ENCODE data around the gene LMLN. TPM values are rescaled to one million over a fixed set of nuclear protein-coding genes. Genes with fewer than 3 reads are reported as not detected.
"Not testable (repeated sequence)": the region's sequence is repeated elsewhere in the genome, so short reads cannot be mapped to it uniquely, and the experiment has no call there.

The LMLN gene
- polyA plus RNA-seq (ENCODE audit: insufficient read length in 4 of 4), result 10 to 100 TPM in 1 of 4 donors, 1 to 10 TPM in 3; 8.2 to 10.8 (median 8.5) TPM

GRCh38 chr3:197959891-197960693 is at the start of gene LMLN:
Gene LMLN, plus strand, starts transcription at chr3:197960217. Its CDS starts 29 bp downstream, at chr3:197960246.
- DNase-seq (ENCODE audit: low read depth in 4 of 4, low spot score in 3 of 4), result peak; percentile 86 to 89 (median 88)

GRCh38 chr3:197912741-197913476 is 47.1 kb upstream of the LMLN start:
- no peak for DNase-seq (ENCODE audit: low read depth in 4 of 4, low spot score in 3 of 4)

- DNase-seq (ENCODE audit: low read depth in 4 of 4, low spot score in 3 of 4), result no peak
Measured at GRCh38 chr3:197913641-197914380, 46.2 kb upstream of the LMLN start.

GRCh38 chr3:197921429-197922275 is 38.4 kb upstream of the LMLN start:
- not testable (repeated sequence) for DNase-seq (ENCODE audit: low read depth in 4 of 4, low spot score in 3 of 4)

GRCh38 chr3:197926418-197926817 is 33.6 kb upstream of the LMLN start:
- DNase-seq (ENCODE audit: low read depth in 4 of 4, low spot score in 3 of 4), result no peak

GRCh38 chr3:197927578-197927977 is 32.4 kb upstream of the LMLN start:
- DNase-seq (ENCODE audit: low read depth in 4 of 4, low spot score in 3 of 4), result not testable (repeated sequence)

- DNase-seq (ENCODE audit: low read depth in 4 of 4, low spot score in 3 of 4), result no peak
Measured at GRCh38 chr3:197936819-197937384, 23.1 kb upstream of the LMLN start.

GRCh38 chr3:197940745-197941384 is 19.2 kb upstream of the LMLN start:
- no peak for DNase-seq (ENCODE audit: low read depth in 4 of 4, low spot score in 3 of 4)

GRCh38 chr3:197942956-197943556 is 17.0 kb upstream of the LMLN start:
- no peak for DNase-seq (ENCODE audit: low read depth in 4 of 4, low spot score in 3 of 4)

GRCh38 chr3:197949191-197949777 is 10.7 kb upstream of the LMLN start:
- no peak for DNase-seq (ENCODE audit: low read depth in 4 of 4, low spot score in 3 of 4)

- peak; percentile 95 to 97 (median 96) for DNase-seq (ENCODE audit: low read depth in 4 of 4, low spot score in 3 of 4)
Measured at GRCh38 chr3:197949778-197950676, 10.0 kb upstream of the LMLN start, which contains the start of gene RPL35A. Gene RPL35A, plus strand, starts transcription at chr3:197950190. Its CDS starts 778 bp downstream, at chr3:197950968.

GRCh38 chr3:197950677-197951061 is 9.3 kb upstream of the LMLN start:
- DNase-seq (ENCODE audit: low read depth in 4 of 4, low spot score in 3 of 4), result peak in 1 of 4 donors; percentile 23

GRCh38 chr3:197951392-197951990 is 8.5 kb upstream of the LMLN start:
- no peak for DNase-seq (ENCODE audit: low read depth in 4 of 4, low spot score in 3 of 4)

- no peak for DNase-seq (ENCODE audit: low read depth in 4 of 4, low spot score in 3 of 4)
Measured at GRCh38 chr3:197952440-197952839, 7.6 kb upstream of the LMLN start.

- no peak for DNase-seq (ENCODE audit: low read depth in 4 of 4, low spot score in 3 of 4)
Measured at GRCh38 chr3:197953325-197953724, 6.7 kb upstream of the LMLN start.

- DNase-seq (ENCODE audit: low read depth in 4 of 4, low spot score in 3 of 4), result no peak
Measured at GRCh38 chr3:197953881-197954280, 6.1 kb upstream of the LMLN start.

- DNase-seq (ENCODE audit: low read depth in 4 of 4, low spot score in 3 of 4), result no peak
Measured at GRCh38 chr3:197955892-197956477, 4.0 kb upstream of the LMLN start.

Data from right renal pelvis (tissue), 4 donors.